Bronchial epithelial cell (primary cell): ENCODE results near the gene PLA2G4D. TPM values are rescaled to one million over a fixed set of nuclear protein-coding genes. Genes with fewer than 3 reads are reported as not detected.

ENCODE experiments used
- DNase-seq: peaks from one replicate; pipeline ENCODE4 v3.0.0-alpha.2; 2010; ENCODE audit warnings: low read depth
- FAIRE-seq: peaks from 2 replicates; lab custom pipeline; 2011; peaks lifted over from hg19 to GRCh38; lab: Jason Lieb, UNC
- H3K27me3 ChIP-seq: 2 replicates; pipeline ENCODE4 v1.5.1; 2011; ENCODE audit warnings: low read length; ENCODE audit not compliant: control insufficient read depth, insufficient read depth
- H3K36me3 ChIP-seq: 2 replicates; pipeline ENCODE4 v1.5.1; 2011; ENCODE audit warnings: low read length; ENCODE audit not compliant: control insufficient read depth, insufficient read depth
- H3K4me3 ChIP-seq: 2 replicates; pipeline ENCODE4 v1.5.1; 2011; ENCODE audit warnings: mild to moderate bottlenecking, low read depth, low read length, control low read depth
- CTCF ChIP-seq: IDR thresholded peaks from 2 replicates; pipeline ENCODE4 v1.5.1; 2011; ENCODE audit warnings: mild to moderate bottlenecking, moderate library complexity, low read length, control low read depth, inconsistent platforms; ENCODE audit not compliant: insufficient read depth, severe bottlenecking
- total RNA-seq: library from RNA; depleted of rRNA; stranded (reverse); fragments of >200 nt; gene quantifications from 2 replicates; pipeline ENCODE4 v1.2.1, GENCODE V29; 2014

The PLA2G4D gene
- total RNA-seq, 1 donor from 2014 or later, result under 0.01 TPM

DNA sequence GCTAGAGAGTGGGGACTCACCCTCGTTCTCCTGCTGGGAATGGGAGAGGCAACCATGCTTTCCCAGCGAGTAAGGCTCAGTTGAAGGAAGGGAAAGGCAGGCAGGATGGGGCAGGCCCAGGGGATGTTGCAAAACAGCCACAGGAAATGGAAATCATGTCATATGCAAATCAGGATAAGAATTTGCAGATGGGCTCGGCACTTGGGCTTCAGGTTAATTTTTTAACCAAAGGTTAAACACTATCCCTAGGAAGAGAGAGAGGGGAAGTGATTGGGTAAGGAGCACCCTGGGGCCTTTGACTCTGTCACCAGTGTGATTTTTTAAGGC lies 59.0 kb downstream of the PLA2G4D start:
- Histone ChIP-seq H3K36me3 (no peaks in the 10 kb centered on the region), H3K4me3 (no peak overlapping the region), H3K27me3 (no peaks in the 10 kb centered on the region)
- TF ChIP-seq CTCF, result no peak
- DNase-seq (peak; percentile 97), FAIRE-seq (no peak)

- no peaks in the 10 kb centered on the region for H3K27me3 ChIP-seq
- DNase-seq (no peak), FAIRE-seq (peak; percentile 96)
- no peak overlapping the region for H3K4me3 ChIP-seq
- no peak for TF ChIP-seq CTCF
- H3K36me3 ChIP-seq, result no peaks in the 10 kb centered on the region
Observed at GRCh38 chr15:42034628-42035434, 59.5 kb downstream of the PLA2G4D start.

DNA sequence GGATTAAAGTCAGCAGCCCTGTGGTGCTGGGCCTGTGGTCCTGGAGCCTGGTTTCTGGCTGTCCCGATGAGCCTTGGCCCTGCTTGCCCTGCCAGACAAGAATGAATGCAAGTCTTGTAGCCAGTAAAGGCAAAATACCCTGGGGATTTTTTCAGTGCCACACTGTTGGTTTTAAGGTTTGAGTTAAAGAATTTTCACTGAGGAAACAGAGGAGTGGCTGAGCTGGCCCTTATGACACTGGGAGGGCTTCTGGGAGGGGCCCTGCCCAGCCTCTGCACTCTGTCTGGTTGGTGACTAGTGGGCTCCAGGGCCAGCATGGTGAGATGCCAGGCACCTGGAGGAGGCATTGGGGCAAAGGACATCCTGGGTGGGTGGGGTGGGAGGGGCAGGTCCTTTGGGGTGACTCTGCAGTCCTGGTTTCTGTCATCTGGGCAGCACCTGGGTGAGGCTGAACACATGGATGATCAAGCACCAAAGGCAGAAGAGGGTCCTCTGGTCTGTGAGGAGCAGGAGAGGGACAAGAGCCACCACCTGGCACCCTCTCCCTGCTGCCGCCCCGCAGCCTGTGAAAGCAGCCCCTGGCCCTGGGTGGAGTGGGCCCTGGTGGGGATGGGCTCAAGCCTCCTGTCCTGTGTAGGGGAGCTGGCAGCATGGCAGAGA lies 61.0 kb downstream of the PLA2G4D start:
- DNase-seq (no peak), FAIRE-seq (no peak)
- Histone ChIP-seq H3K36me3 (no peaks in the 10 kb centered on the region), H3K4me3 (no peak overlapping the region), H3K27me3 (no peaks in the 10 kb centered on the region)
- no peak for TF ChIP-seq CTCF

DNA sequence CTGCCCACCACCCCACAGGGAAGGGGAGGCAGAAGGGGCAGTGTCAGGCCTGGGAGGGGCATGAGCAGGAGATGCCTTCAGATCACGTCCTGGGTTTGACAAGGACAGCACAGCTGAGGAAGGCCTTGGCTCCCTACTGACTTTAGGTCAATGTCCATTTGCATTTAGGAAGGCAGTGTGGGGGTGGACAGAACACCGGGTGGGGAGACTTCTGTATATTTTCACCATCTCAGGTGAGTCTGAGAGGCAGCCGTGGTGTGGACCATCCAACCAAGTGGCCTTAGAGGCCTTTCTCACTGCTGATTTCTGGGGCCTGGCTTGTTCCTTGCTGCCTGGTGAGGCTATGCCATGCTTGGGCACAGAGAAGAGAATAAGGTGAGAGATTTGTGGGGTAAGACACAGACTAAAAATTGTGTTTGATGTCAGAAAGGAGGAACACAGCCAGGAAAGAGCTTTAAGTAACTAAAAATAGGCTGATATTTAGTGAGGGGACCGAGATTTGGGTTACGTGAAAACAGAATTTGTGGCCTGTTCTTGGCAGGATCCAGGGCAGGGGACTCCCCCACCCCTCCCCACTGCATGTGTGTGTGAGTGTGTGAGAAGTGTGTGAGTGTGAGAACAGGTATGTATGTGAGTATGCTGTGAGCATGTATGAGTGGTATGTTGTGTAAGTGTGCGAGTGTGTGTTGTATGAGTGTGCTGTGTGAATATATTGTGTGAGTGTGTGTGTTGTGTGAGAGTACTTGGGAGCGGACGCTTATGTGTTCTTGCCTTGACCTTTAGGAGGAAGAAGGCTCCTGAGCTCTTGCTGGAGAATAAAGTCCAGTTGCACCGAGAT lies 61.8 kb downstream of the PLA2G4D start:
- H3K4me3 ChIP-seq, result no peak overlapping the region
- TF ChIP-seq CTCF, result no peak
- H3K36me3 ChIP-seq, result no peaks in the 10 kb centered on the region
- no peaks in the 10 kb centered on the region for H3K27me3 ChIP-seq
- DNase-seq (no peak), FAIRE-seq (no peak)

GRCh38 chr15:42031198-42031915 lies 63.0 kb downstream of the PLA2G4D start:
- Histone ChIP-seq H3K27me3 (no peaks in the 10 kb centered on the region), H3K36me3 (no peaks in the 10 kb centered on the region), H3K4me3 (no peak overlapping the region)
- no peak for FAIRE-seq
- DNase-seq, result peak; percentile 87
- no peak for TF ChIP-seq CTCF
